GM21526 (cell line): Measurements from ENCODE around the gene DAPK1.

Experiments
- ATAC-seq: cut with Tn5 transposase; IDR thresholded peaks from one replicate; pipeline ENCODE4 v1.9.1; 2021; ENCODE audit warnings: moderate library complexity; ENCODE audit not compliant: unreplicated experiment, low FRiP score

The DAPK1 gene

GRCh38 chr9:87659534-87660419, 162.1 kb downstream of the DAPK1 start:
- ATAC-seq: no peak

DNA sequence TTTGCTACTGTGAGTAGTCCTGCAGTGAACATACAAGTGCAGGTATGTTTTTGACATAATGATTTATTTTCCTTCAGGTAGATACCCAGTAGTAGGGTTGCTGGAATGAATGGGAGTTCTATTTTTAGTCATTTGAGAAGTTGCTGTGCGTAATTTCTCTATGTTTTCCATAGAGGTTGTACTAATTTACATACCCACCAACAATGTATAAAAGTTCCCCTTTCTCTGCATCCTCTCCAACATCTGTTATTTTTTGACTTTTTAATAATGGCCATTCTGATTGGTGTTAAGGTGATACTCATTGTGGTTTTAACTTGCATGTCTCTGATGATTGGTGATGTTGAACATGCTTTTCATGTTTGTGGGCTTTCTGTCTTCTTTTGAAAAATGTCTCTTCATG, 163.6 kb downstream of the DAPK1 start:
- ATAC-seq: no peak

DNA sequence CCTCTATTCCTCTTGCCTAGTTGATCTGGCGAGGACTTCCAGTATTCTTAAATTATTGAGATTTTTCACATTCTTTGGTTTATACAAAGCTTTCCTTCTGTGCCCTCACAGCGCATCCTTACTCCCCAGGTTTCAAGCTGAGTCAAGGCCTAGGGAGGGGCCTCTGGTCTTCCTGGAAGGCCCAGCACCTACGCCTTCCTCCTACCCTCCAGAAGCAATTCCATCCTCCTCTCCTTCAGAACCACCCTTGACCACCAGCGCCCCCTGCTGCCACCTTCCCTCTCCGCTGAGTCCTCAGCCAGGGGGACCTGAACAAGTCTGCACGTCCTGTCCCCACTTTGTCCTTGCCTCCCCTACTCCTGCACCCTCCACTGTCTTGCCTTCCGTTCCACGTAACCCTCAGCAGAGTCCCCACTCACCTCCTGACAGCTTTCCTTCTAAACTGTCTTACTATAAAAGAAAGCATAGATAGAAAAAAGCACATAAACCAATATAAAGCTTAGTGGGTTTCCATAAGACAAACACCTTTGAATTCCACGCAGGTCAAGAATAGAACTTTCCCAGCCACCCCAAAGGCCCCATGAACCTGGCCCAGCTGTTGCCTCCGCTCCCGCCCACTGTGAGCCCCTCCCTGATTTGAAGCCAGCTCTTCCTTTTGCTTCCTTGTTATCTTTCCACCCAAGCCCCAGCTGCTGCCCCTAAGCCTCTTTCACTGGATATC, 165.3 kb downstream of the DAPK1 start:
- no peak for ATAC-seq

DNA sequence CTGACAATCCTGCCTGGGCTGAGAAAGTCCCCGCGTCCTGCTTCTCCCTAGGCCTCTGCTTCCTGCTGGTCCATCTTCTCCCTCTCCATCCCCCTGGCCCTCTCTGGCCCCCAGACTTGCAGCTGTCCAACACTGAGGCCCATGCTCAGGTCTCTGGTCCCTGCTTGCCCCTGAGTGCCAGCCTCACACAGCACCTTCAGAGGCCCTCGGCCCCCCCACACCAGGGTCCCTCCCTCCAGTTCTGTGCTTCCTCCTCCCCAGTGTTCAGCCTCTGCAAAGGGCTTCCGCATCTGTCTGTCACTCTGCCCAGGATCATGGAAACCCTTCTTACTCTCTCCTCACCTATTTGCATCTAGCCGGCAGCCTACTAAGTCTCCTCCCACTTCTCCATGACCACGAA, 165.9 kb downstream of the DAPK1 start:
- no peak for ATAC-seq

- no peak for ATAC-seq
These were observed 166.7 kb downstream of the DAPK1 start for GRCh38 chr9:87664153-87665060.

DNA sequence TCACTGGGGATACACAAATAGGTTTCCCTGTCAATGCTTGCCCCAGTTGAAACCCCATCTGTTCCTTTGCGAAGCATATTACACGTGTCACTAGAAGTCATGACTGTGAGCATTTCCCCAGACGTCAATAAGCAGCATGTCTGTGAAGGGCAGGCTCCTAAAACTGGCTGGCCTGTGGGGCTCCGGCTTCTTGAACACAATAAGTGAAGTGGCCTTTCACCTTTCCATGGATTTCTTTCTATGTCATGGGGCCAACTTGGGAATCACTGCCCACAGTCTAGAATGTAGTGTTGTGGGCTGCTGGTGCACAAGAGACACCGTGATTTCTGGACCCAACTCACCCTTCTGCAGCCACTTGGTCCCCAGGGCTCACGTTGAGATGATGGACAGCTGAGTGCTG, 167.8 kb downstream of the DAPK1 start:
- ATAC-seq: no peak

DNA sequence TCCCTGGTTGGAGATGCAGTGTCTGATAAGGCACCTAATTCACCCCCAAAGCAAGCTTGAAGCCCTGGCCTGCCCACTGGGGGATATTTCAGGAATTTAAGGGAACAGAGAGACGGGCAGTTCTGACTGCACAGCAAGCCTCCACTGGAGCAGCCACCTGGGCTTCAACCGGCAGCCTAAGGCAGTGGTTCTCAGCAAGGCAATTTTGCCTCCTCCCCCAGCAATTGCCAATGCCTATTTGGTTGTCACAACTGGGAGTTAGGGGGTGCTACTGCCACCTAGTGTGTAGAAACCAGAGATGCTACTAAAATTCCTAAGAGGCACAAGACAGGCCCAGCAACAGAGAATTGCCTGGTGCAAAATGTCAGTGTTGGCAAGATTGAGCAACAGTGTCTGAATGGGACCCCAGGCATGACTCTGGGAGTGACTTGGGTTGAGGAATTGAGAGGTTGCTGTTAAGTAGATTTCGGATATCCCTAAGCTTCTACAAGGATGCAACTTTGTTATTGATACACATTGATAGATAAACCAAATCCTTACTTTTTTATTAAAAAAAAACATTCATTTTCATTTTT, 169.6 kb downstream of the DAPK1 start:
- no peak for ATAC-seq

- no peak for ATAC-seq
These were observed 170.6 kb downstream of the DAPK1 start for GRCh38 chr9:87668222-87668621.

DNA sequence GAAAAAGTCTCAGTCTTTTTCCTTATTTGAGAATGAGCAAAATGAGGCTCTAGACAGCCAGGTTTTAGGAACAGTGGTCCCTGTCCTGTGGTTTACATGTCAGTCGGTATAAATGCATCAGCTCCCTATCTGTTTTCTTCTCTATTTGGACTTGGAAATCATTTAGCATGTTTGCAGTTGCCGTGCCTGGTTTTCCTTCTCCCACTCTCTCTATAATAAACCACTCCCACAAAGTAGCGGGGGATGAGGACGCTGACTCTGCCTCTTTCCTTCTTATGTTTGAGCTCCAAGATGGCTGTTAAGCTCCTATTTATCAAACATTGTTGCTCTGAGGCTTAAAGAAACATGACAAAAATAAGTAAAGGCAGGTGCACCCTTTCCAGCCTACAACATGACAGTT, 171.1 kb downstream of the DAPK1 start:
- no peak for ATAC-seq

DNA sequence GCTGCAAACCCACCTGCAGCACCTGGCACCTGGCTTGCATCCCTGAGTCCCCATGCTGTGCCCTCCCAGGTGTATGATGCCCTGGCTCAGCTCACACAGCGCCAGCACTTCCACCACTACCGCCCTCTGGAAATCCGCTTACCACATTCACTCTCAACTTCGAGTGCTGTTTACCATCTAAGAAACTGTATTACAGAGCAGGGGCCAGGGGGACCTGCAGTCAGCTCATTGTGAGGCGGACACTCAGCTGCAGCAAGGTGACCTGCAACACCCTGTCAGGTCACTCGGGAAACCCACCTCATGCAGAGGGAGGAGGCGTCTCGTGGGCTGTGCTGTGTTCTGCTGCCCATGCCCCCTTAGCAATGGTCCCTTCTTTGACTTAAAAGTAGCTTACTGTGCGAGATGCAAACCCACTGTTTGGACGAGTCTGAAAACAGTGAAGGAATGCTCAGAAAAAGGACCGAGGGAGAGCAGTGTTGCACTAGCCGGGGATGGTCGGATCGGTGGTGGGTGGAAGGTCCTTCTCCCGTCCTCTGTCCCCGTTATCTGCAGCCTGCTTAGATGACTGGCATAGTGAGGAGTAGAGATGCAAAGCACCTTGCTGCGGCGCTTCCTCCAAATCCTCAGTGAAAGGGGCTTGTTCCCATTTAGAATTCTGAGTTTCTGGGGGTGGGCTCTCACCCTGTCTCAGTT, 173.1 kb downstream of the DAPK1 start:
- ATAC-seq: no peak

GRCh38 chr9:87671478-87671877, 173.8 kb downstream of the DAPK1 start:
- no peak for ATAC-seq

DNA sequence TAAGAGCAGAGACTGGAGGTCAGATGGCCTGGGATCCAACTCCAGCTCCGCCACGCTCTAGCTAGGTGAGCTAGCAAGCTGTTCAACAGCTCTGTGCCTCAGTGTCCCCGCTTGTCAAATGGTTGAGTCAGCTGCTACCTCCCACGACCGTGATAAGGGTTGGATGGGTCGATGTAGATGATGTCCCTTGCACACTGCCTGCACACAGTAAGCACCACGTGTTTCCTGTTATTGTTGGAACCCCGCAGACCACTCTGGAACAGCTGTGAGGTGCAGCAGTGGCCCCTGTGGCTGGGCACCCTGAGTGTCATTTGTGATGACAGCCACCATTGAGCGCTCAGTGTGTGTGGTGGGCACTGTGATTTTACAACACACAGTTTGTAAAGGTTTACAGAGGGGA, 174.3 kb downstream of the DAPK1 start:
- no peak for ATAC-seq

- ATAC-seq: no peak
These were observed 174.9 kb downstream of the DAPK1 start for GRCh38 chr9:87672586-87672985.

GRCh38 chr9:87673446-87674120, 175.9 kb downstream of the DAPK1 start:
- no peak for ATAC-seq

- no peak for ATAC-seq
These were observed 177.1 kb downstream of the DAPK1 start for GRCh38 chr9:87674565-87675299.

DNA sequence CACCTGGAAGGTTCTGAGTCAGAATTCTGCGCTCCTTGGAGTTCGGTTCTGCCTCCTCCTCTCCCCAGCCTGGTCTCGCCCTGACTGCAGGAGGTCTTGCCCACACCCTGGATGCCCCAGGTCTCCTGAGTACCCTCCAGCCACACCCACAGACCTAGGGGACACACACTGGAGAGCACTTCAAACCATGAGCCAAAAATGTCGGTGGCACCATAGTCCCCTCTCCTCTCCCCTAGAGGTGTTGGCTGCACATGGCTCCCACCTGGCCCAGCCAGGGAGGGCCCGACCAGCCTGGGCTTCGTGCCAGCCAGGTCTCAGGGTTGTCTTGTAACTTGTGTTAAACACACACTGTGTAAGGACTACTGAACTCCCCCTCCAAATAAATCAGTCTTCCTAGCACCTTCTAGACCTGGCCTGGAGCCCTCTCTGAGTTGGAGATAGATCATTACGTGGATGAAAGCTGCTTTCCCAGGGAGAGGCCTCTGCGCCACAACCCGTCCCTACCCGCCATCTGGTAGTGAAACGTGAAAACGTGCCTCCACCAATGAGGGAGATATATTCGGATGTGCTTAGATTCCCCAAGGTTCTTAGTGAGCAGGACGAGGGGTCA, 178.3 kb downstream of the DAPK1 start:
- no peak for ATAC-seq

DNA sequence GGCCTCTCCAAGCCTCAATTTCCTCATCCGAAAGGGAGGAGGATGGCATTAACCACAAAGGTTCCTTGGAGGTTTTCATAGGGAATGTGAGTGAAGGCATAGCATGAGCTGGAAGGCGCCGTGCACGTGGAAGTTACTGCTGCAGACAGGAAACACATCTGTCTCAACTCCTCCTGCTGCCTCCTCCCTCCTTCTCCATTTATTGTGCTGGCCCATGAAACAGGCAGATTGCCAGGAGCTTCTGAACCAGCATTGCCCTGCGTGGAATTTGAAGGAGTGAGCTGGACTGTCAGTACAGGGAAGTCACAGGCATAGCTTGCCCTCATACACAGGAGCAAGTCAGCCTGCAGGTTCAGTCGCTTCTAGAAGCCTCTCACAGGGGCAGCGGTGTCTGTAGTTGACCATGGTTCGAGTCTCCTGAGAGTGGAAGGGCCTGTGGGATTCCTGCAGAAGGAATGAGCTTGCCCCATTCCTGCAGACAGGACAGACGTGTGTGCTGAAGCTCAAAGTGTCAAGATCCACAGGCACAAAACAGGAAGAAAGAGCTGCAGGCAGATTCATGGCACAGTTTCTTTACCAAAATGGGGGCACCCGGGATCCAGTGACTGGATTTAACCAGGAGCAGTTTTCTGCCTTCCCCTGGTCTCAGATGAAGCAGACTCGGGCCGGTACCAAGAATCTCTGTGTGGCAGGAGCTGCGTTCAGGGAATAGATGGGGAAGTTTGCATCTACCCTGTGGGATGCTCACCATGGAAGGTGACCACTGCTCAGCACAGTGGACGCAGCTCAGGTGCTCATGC, 179.5 kb downstream of the DAPK1 start:
- no peak for ATAC-seq
